ENCODE data around the gene ERI3.

Gene ERI3

DNA sequence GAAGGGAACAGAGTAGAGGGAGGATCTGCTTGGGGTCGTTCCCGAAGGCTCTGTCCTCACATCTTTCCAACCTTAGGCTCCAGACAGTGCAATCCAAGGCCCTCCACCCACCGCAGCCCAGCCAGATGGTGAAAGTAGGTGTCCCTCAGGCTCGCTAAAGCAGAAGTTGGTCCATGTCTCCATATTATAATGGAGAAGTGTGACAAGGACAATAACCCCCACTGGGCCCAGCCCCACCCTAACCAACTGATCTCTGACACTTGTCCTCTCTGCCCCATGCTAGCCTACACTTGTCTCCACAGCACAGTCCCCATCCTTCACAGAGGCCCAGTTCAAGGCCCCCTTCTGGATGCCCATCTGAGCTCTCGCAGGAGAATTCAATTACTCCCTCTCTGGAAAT lies 93.1 kb downstream of the ERI3 start:
- no peaks in the 10 kb centered on the region for H3K9me3 ChIP-seq (ENCODE audit: control insufficient read depth, low read length)

DNA sequence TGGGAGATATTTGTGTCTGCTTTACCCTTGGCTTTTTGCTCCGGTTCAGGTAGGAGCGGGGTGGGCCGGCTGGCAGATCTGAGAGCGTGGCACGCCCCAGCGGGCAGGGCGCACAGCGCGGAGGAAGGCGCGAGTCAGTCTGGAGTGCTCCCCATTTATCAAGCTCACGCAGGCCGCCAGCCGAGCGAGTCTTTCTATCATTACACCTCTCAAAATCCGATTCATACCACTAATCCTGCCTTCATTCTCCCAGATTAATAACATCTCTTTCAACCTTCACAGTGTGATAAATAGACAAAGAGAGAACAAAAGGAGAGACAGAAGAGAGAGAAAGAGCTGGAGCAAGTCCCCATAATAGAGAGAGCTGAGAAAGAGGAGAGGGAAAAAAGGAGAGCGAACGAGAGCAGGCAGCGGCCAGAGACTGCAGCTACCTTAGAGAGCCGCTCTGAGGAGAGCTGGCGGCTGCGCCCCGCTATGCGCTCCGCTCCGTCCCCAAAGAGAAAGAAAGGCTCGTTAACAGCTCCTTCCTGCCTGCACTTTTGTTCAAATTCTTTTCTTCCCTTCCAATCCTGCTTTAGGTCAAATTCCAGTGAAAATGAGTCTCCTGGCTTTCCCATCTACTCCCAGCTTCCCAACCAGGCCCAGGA lies 93.8 kb downstream of the ERI3 start:
- H3K4me3 ChIP-seq (ENCODE audit: low read length), result no peak overlapping the region
- H3K9me3 ChIP-seq (ENCODE audit: control insufficient read depth, low read length), result no peaks in the 10 kb centered on the region
- H3K36me3 ChIP-seq (ENCODE audit: control insufficient read depth, insufficient read depth, low read length), result no peaks in the 10 kb centered on the region
- peaks cover 46% of the 10 kb centered on the region for H3K4me1 ChIP-seq (ENCODE audit: control insufficient read depth, insufficient read depth, low read length)
- peak overlapping the region; percentile 20 for H3K9ac ChIP-seq (ENCODE audit: low read length)
- H3K27me3 ChIP-seq (ENCODE audit: control insufficient read depth, insufficient read depth, low read length), result no peaks in the 10 kb centered on the region

More for the DNA sequence above, 93.1 kb downstream of the ERI3 start:
- H3K4me3 ChIP-seq (ENCODE audit: low read length), result no peak overlapping the region
- H3K36me3 ChIP-seq (ENCODE audit: control insufficient read depth, insufficient read depth, low read length), result no peaks in the 10 kb centered on the region
- no peaks in the 10 kb centered on the region for H3K27me3 ChIP-seq (ENCODE audit: control insufficient read depth, insufficient read depth, low read length)
- peak overlapping the region; percentile 20 for H3K9ac ChIP-seq (ENCODE audit: low read length)
- H3K4me1 ChIP-seq (ENCODE audit: control insufficient read depth, insufficient read depth, low read length), result peaks cover 52% of the 10 kb centered on the region

DNA sequence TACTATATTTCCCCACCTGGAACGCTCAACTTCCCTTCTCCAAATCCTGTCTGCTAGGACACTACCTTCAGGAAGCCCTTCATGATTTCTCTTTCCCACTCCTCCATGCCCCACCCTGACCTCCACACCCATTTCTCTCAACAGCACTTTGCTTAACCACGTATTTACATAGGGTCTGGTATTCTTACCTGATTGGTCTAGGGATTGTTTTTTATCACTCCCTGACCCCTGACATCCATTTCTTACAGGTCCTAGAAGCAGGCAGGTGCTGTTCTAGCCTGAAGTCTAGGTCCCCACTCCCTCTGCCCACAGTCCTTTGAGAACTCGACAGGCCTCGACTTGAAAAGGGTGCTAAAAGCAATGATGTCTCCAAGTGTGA lies 94.3 kb downstream of the ERI3 start:
- peaks cover 41% of the 10 kb centered on the region for H3K4me1 ChIP-seq (ENCODE audit: control insufficient read depth, insufficient read depth, low read length)
- H3K9me3 ChIP-seq (ENCODE audit: control insufficient read depth, low read length), result no peaks in the 10 kb centered on the region
- H3K36me3 ChIP-seq (ENCODE audit: control insufficient read depth, insufficient read depth, low read length), result no peaks in the 10 kb centered on the region
- no peak overlapping the region for H3K4me3 ChIP-seq (ENCODE audit: low read length)
- no peaks in the 10 kb centered on the region for H3K27me3 ChIP-seq (ENCODE audit: control insufficient read depth, insufficient read depth, low read length)
- H3K9ac ChIP-seq (ENCODE audit: low read length), result no peak overlapping the region

DNA sequence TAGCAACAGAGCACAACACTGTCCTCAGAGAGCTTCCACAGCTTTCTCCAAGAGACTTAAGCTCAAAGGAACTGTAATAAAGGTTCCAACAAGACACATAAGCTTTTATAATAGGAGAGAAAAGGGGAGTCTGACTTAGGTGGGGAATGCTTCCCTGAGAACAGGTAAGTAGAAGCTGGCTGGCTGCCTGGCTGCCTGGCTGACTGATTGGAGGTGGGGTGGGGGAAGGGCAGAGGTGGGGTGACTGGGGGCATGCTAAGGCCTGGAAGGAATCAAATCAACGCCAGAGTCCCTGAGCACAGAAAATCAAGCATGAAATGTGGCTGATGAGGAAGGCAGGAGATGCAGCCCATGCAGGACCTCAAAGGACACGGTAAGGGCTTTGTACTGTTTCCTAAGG lies 96.0 kb downstream of the ERI3 start:
- H3K27me3 ChIP-seq (ENCODE audit: control insufficient read depth, insufficient read depth, low read length), result no peaks in the 10 kb centered on the region
- no peaks in the 10 kb centered on the region for H3K9me3 ChIP-seq (ENCODE audit: control insufficient read depth, low read length)
- H3K9ac ChIP-seq (ENCODE audit: low read length), result no peak overlapping the region
- H3K4me3 ChIP-seq (ENCODE audit: low read length), result no peak overlapping the region
- peaks cover 41% of the 10 kb centered on the region for H3K4me1 ChIP-seq (ENCODE audit: control insufficient read depth, insufficient read depth, low read length)
- H3K36me3 ChIP-seq (ENCODE audit: control insufficient read depth, insufficient read depth, low read length), result no peaks in the 10 kb centered on the region

DNA sequence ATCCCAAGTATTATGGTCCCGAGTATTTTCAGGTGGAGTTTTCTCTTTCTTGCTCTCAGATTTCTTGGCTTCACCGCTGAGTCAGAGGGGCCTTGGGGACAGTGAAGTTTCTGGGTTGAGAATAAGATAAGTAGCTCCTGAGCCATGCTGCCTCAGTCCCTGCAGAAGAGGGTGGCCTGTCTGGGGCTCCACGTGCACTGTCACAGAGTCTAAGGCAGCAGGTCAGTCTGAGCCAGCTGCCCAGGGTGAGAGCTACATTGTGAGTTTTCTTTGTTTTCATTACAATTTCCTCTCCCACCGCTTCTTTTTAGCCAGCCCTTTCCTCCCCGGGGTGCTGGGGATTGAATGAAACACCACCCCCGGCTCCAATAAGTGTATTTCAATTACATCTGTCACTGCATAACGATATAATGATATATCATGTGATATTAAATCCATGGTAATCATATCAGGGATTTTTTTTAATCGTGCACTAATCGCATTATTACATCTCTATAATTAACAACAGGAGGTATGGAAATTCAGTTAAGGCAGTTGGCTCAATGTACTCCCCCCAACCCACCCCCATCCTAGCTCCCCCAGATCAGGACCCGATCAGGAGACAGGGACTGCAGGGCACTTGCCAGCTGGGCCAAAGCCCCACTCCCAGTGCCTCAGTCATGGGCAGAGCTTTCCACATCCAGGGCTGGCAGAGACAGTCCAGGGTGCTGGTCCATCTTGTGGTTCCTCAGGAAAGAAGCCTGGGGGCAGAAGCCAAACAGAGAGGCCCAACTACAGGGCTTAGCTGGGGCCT lies 98.1 kb downstream of the ERI3 start:
- Histone ChIP-seq H3K4me1 (ENCODE audit: control insufficient read depth, insufficient read depth, low read length) (peaks cover 22% of the 10 kb centered on the region), H3K9me3 (ENCODE audit: control insufficient read depth, low read length) (no peaks in the 10 kb centered on the region), H3K4me3 (ENCODE audit: low read length) (no peak overlapping the region), H3K36me3 (ENCODE audit: control insufficient read depth, insufficient read depth, low read length) (no peaks in the 10 kb centered on the region), H3K27me3 (ENCODE audit: control insufficient read depth, insufficient read depth, low read length) (no peaks in the 10 kb centered on the region), H3K9ac (ENCODE audit: low read length) (no peak overlapping the region)

DNA sequence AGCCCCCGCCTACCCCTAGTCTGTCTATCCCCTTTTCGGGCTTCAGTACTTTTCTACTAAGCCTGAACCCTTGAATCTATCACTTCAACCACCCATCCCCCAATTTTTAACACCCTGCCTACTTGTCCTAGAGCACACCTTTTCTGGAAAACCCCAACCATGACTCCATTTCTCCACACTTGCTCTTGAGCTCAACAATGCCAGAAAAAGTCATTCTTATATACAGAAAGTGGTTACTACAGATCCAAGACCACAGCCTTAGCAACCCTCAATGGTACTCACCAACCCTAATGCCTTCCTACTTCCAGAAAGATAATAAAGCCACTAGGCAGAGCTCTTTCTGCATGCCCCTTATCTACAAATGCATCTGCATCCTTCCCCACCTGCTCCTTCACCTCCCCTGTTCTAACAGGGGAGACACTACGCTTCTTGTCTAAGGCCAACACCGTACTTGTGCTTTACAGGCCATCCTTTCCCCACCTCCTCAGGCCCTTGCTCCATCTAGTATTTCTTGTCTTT lies 100.6 kb downstream of the ERI3 start:
- H3K4me1 ChIP-seq (ENCODE audit: control insufficient read depth, insufficient read depth, low read length), result peaks cover 6% of the 10 kb centered on the region
- H3K27me3 ChIP-seq (ENCODE audit: control insufficient read depth, insufficient read depth, low read length), result no peaks in the 10 kb centered on the region
- no peaks in the 10 kb centered on the region for H3K9me3 ChIP-seq (ENCODE audit: control insufficient read depth, low read length)
- H3K9ac ChIP-seq (ENCODE audit: low read length), result no peak overlapping the region
- no peaks in the 10 kb centered on the region for H3K36me3 ChIP-seq (ENCODE audit: control insufficient read depth, insufficient read depth, low read length)
- H3K4me3 ChIP-seq (ENCODE audit: low read length), result no peak overlapping the region

DNA sequence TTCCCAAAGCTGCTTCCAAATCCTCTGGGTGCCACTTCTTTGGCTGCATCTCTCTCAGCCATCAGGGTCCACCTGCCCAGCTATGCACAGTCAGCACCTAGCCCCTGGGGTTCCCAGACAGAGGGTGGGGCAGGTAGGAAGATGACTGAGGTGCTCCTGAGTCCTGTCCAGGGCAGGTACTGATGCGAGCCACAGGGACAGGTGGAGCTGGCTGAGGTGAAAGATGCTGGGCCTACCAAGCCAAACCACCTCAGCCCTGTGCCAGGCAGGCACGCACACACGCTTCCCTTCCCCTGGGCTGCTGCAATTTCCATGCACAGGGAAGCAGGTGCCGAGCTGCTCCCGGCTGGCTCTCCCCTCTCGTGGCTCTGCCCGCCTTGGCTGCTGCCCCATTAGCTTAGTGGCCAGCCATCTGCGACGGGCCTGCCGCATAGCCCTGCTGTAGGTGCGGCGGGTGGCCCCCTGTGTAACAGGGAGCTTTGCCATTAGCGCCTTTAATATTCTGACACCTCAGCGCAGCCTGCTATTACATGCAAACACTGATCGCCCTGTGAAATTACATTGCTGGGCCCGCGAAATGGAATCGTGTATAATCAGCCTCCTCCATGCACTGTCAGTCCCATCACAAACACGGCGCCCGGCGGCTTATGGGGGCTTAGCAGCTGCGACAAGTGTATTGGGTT lies 102.9 kb downstream of the ERI3 start:
- H3K4me3 ChIP-seq (ENCODE audit: low read length), result no peak overlapping the region
- no peaks in the 10 kb centered on the region for H3K9me3 ChIP-seq (ENCODE audit: control insufficient read depth, low read length)
- no peak overlapping the region for H3K9ac ChIP-seq (ENCODE audit: low read length)
- H3K36me3 ChIP-seq (ENCODE audit: control insufficient read depth, insufficient read depth, low read length), result no peaks in the 10 kb centered on the region
- no peaks in the 10 kb centered on the region for H3K27me3 ChIP-seq (ENCODE audit: control insufficient read depth, insufficient read depth, low read length)
- H3K4me1 ChIP-seq (ENCODE audit: control insufficient read depth, insufficient read depth, low read length), result peaks cover 6% of the 10 kb centered on the region

DNA sequence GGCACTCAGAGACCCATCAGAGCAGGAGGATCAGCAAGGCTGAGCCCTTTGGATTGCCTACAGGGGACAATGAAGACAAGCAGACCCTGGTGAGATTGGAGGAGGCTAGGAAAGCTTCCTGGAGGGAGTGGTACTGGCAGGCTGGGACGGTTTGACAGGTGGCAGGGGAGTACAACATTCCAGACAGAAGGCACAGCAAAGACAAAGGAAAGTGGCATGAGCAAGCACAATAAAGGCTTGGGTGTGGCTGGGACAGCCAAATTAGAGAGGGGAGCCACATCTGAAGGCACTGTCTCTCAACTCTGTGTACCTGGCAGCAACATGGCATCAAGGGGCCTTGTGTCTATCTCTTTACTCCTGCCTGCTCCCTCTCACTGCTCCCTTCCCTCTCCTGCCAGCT lies 103.6 kb downstream of the ERI3 start:
- Histone ChIP-seq H3K36me3 (ENCODE audit: control insufficient read depth, insufficient read depth, low read length) (no peaks in the 10 kb centered on the region), H3K4me3 (ENCODE audit: low read length) (no peak overlapping the region), H3K9ac (ENCODE audit: low read length) (no peak overlapping the region), H3K4me1 (ENCODE audit: control insufficient read depth, insufficient read depth, low read length) (peaks cover 6% of the 10 kb centered on the region), H3K9me3 (ENCODE audit: control insufficient read depth, low read length) (no peaks in the 10 kb centered on the region), H3K27me3 (ENCODE audit: control insufficient read depth, insufficient read depth, low read length) (no peaks in the 10 kb centered on the region)

DNA sequence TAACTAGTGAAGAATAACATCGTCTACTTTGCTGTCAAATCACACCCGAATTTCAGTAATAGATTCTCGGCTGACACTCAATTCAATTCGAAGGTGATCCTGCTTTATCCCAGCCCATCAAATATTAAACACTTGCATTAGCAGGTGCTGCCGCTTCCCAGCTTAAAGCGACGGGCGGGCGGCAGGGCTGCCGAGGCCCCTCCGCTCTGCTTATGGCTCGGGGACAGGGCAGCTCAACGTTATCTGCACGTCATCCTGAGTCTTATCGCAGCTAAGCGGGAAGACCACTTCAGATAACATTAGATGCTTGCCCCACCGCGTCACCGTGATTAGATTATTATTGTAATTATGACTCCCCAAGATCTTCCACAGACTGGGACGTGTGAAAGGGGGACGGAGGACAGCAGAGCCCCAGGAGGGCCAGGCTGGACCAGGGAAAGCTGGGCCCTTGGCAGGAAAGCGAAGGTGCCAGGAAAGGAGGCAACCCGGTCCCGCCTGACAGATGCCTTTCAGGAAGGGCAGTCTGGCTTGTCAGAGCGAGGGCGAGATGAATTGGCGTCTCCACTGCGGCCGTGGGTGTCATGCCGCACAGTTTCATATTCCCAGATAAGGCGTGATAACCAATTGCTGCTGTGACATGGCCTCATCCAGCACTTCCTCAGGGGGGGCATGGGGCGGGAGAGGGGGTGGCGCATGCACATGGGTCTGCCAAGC lies 104.8 kb downstream of the ERI3 start:
- H3K4me3 ChIP-seq (ENCODE audit: low read length), result no peak overlapping the region
- H3K36me3 ChIP-seq (ENCODE audit: control insufficient read depth, insufficient read depth, low read length), result no peaks in the 10 kb centered on the region
- no peak overlapping the region for H3K9ac ChIP-seq (ENCODE audit: low read length)
- H3K9me3 ChIP-seq (ENCODE audit: control insufficient read depth, low read length), result no peaks in the 10 kb centered on the region
- no peaks in the 10 kb centered on the region for H3K27me3 ChIP-seq (ENCODE audit: control insufficient read depth, insufficient read depth, low read length)
- H3K4me1 ChIP-seq (ENCODE audit: control insufficient read depth, insufficient read depth, low read length), result peaks cover 6% of the 10 kb centered on the region

DNA sequence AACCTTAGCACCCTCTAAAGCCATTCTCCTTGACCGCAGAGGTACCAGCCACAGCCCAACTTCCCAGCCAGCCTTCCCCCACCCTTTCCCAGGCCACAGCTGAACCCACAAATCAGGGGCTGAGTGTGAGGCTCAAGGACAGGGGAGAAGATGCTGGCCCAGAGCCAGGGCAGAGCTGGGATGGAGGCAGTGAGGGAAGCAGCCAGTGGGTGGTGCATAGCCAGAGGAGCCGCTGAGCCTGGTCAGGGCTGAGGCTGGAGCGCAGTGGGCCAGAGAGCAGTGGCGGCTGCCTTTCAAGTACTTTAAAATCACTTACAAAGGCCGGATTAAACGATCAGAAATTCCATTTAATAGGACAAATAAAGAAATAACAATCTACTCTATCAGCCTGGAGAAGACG lies 105.5 kb downstream of the ERI3 start:
- no peak overlapping the region for H3K4me3 ChIP-seq (ENCODE audit: low read length)
- no peaks in the 10 kb centered on the region for H3K9me3 ChIP-seq (ENCODE audit: control insufficient read depth, low read length)
- peaks cover 6% of the 10 kb centered on the region for H3K4me1 ChIP-seq (ENCODE audit: control insufficient read depth, insufficient read depth, low read length)
- no peaks in the 10 kb centered on the region for H3K27me3 ChIP-seq (ENCODE audit: control insufficient read depth, insufficient read depth, low read length)
- no peak overlapping the region for H3K9ac ChIP-seq (ENCODE audit: low read length)
- H3K36me3 ChIP-seq (ENCODE audit: control insufficient read depth, insufficient read depth, low read length), result no peaks in the 10 kb centered on the region

DNA sequence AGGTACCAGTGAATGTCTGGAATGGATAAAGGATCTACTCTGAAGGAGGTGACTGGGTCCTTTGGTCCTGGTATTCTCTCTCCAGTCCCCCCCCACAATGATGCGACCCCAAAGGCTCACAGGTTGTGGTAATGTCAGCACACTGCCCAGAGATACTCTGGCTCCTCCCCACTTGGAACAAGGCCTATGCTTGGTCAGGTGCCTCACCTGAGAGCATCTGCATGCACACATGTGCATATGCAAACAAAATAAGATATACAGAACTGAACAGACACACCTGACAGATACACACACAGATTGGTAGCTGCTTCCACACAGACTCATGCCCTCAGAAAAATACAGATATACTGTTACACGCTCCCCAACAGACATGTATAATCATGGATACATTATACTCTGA lies 108.3 kb downstream of the ERI3 start:
- no peaks in the 10 kb centered on the region for H3K36me3 ChIP-seq (ENCODE audit: control insufficient read depth, insufficient read depth, low read length)
- H3K27me3 ChIP-seq (ENCODE audit: control insufficient read depth, insufficient read depth, low read length), result no peaks in the 10 kb centered on the region
- H3K4me1 ChIP-seq (ENCODE audit: control insufficient read depth, insufficient read depth, low read length), result peaks cover 3% of the 10 kb centered on the region
- no peaks in the 10 kb centered on the region for H3K9me3 ChIP-seq (ENCODE audit: control insufficient read depth, low read length)
- no peak overlapping the region for H3K9ac ChIP-seq (ENCODE audit: low read length)
- no peak overlapping the region for H3K4me3 ChIP-seq (ENCODE audit: low read length)
